ENCODE data around the gene AXIN2. TPM values are rescaled to one million over a fixed set of nuclear protein-coding genes. Genes with fewer than 3 reads are reported as not detected.

Gene AXIN2
- total RNA-seq (10 to 100 TPM in 2 of 4 donors, 1 to 10 TPM in 2; 9.1 to 16.1 (median 12.5) TPM), polyA plus RNA-seq (10 to 100 TPM in 1 of 3 donors, 1 to 10 TPM in 2; 6.0 to 11.8 (median 9.0) TPM)

DNA sequence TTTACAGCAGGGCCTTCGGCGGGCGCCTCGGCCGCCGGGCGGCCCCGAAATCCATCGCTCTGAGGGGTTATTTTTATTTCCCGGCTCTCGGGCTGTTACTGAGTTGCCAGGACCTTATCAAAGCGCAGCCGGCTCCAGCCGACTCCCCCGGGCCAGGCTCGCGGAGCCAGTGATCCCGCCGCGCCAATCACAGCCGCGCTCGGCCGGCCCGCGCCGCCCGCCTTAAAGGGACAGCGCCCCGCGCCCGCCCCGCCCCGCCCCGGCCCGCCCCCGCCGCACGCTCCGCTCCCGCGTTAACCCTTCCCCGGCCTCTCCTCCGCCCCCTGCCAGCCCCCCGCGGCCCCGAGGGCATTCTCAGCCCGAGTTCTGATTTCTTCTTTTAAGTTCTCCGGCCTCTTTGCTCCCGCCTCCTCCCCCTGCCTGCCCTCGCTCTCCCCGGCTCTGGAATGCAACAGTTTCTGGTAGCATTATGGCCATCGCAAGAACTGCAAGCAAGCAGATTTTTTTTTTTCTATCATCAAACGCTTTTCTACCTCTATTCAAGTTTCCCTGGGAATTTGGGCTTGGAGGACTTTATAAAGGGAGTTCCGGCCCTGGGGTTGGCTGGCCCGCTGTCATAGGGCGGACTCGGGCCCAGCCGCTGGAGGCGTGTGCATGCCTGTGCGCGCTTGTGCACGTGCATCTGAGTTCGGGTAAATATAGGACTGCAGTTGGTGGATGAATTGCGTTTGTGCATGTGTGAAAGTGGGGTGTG lies at the start of gene AXIN2:
AXIN2 (minus strand) TSS at position 197 of the 754 bp plus-strand sequence. CDS start 3,028 bp downstream, outside the sequence.
- intact Hi-C loops (cut with DNase I), result loop anchor here (5.0 kb wide), 1 partner anchor 66 kb away; no protein-coding TSS in a partner anchor
- Histone ChIP-seq H3K9me3 (no peaks in the 10 kb centered on the region), H3K4me3 (peak within 1 kb of the TSS; percentile 85 to 98 (median 96)), H3K36me3 (peaks cover 0 to 6% (median 3%) of the 10 kb centered on the region in 4 donors), H3K27ac (peak within 1 kb of the TSS in 3 of 4 donors; percentile 94 to 98 (median 97)), H3K4me1 (peaks cover 0 to 42% (median 24%) of the 10 kb centered on the region in 4 donors), H3K27me3 (no peaks in the 10 kb centered on the region)
- 1% methylated on average over 65 of the region's 65 CpGs for WGBS, 2 donors
- peak; percentile 95 for DNase-seq
- peak in 2 of 4 donors; percentile 25 to 59 for TF ChIP-seq POLR2AphosphoS5 (IDR thresholded peaks at IDR 0.05)
- peak; percentile 27 to 54 (median 42) for TF ChIP-seq CTCF (IDR thresholded peaks at IDR 0.05)
- no peak for TF ChIP-seq POLR2A (IDR thresholded peaks at IDR 0.05)

DNA sequence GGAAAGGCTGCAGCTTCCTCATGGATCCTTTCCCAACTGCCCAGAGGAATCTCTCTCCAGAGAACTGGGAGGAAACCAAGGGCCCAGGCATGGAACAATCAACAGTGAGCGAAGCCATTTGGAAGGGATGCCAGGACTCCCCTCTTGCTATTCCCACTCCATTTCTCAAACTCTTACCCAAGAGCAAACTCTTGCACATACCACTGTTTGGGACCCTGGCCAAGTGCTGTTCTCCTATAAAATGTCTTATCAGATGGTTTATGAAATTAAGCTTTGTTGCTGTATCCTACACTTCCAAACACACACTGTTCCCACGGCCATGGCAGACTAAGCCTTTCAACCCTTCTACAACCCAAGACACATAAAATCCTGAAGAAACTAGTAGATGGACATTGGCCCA lies 48.3 kb upstream of the AXIN2 start:
- peak; percentile 17 for DNase-seq

DNA sequence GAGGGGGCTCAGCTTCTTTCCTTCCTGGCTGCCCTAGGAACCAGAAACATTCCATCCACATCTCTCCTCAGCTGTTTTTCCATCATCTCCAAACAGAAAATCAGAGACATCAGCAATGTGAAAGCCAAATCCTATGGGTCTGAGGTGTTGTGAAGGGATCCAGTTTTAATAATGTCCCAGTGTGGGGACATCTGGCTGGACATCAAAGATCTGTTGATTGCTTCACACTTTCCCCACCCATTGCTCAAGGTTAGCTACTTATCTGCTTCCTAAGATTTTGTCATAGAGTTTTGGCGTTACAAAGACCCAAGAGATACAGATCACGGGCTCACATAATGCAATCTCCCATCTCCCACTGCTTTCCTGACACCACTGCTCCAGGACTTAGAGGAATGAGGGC lies 47.8 kb upstream of the AXIN2 start:
- Histone ChIP-seq H3K4me1 (no peaks in the 10 kb centered on the region), H3K36me3 (no peaks in the 10 kb centered on the region), H3K9me3 (no peaks in the 10 kb centered on the region), H3K4me3 (no peak overlapping the region), H3K27ac (no peak overlapping the region), H3K27me3 (no peaks in the 10 kb centered on the region)
- WGBS, 2 donors, result 80 to 88% methylated on average over 2 of the region's 2 CpGs
- peak; percentile 34 for DNase-seq
- TF ChIP-seq CTCF (IDR thresholded peaks at IDR 0.05) (no peak), EP300 (IDR thresholded peaks at IDR 0.05) (no peak), POLR2AphosphoS5 (IDR thresholded peaks at IDR 0.05) (no peak), POLR2A (IDR thresholded peaks at IDR 0.05) (no peak)
- intact Hi-C loops (cut with DNase I), result no loop called here

More for the DNA sequence above, 48.3 kb upstream of the AXIN2 start:
- TF ChIP-seq POLR2AphosphoS5 (IDR thresholded peaks at IDR 0.05), result no peak
- TF ChIP-seq CTCF (IDR thresholded peaks at IDR 0.05), result no peak
- no peak for TF ChIP-seq POLR2A (IDR thresholded peaks at IDR 0.05)
- TF ChIP-seq EP300 (IDR thresholded peaks at IDR 0.05), result no peak
- Histone ChIP-seq H3K4me3 (no peak overlapping the region), H3K27me3 (no peaks in the 10 kb centered on the region), H3K4me1 (peaks cover 0 to 3% (median 0%) of the 10 kb centered on the region in 4 donors), H3K27ac (no peak overlapping the region), H3K36me3 (no peaks in the 10 kb centered on the region), H3K9me3 (no peaks in the 10 kb centered on the region)
- intact Hi-C loops (cut with DNase I), result no loop called here
- 47 to 81% methylated on average over 2 of the region's 2 CpGs for WGBS, 2 donors

DNA sequence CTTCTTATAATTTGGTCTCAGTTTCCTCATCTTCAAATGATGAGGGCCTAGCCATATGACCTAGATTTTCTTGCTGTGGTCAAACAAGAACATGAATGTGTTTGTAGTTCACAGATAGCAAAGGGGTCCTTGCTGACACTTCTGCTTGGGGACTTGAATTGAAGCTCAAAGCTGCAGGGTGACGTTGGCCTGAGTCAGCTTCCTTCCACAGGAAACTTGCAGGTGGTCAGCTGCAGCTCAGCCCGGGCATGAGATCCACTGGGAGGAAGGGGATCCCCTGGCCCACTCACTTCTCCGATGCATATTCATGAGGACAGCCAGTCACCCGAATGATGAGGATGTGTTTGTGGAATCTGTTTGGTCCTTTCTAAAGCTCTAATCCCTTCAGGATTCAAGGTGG lies 42.6 kb upstream of the AXIN2 start:
- no peak for DNase-seq
- intact Hi-C loops (cut with DNase I), result no loop called here
- TF ChIP-seq EP300 (IDR thresholded peaks at IDR 0.05), result no peak
- no peak for TF ChIP-seq POLR2A (IDR thresholded peaks at IDR 0.05)
- TF ChIP-seq POLR2AphosphoS5 (IDR thresholded peaks at IDR 0.05), result no peak
- TF ChIP-seq CTCF (IDR thresholded peaks at IDR 0.05), result no peak
- Histone ChIP-seq H3K27me3 (no peaks in the 10 kb centered on the region), H3K4me1 (no peaks in the 10 kb centered on the region), H3K27ac (no peak overlapping the region), H3K36me3 (no peaks in the 10 kb centered on the region), H3K9me3 (no peaks in the 10 kb centered on the region), H3K4me3 (no peak overlapping the region)
- WGBS, 2 donors, result 53 to 74% methylated on average over 4 of the region's 4 CpGs

Measured in sigmoid colon (tissue), 7 donors.